Measurements from ENCODE around the gene GSTM3.
A peak's percentile ranks its signal among the peaks of the same experiment; 100 is the strongest.

Gene GSTM3

GRCh38 chr1:109740615-109741373, at the start of gene GSTM3:
TSS of gene GSTM3 (minus strand) at chr1:109741038. CDS start at chr1:109740287, 751 bp downstream.
- DNase-seq (ENCODE audit: low spot score) = no peak

DNA sequence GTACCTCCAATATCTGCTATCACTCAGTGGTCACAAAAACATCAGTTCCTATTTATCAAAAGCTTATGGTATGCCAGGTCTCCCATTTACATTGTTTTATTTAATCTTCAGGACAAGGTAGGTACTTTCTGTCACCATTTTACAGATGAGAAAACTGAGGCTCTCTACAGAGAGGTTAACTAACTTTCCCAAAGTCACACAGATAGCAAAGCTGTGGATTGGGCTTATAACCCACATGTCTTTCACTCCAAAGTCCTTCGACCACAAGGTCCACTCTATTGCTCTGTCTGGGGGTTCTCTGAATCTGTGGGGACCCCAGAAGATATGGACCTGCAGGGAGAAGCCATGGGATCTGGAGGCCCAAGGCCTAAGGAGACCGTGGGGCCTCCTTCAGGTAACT, 49.5 kb upstream of the GSTM3 start:
- no peak for DNase-seq (ENCODE audit: low spot score)

DNA sequence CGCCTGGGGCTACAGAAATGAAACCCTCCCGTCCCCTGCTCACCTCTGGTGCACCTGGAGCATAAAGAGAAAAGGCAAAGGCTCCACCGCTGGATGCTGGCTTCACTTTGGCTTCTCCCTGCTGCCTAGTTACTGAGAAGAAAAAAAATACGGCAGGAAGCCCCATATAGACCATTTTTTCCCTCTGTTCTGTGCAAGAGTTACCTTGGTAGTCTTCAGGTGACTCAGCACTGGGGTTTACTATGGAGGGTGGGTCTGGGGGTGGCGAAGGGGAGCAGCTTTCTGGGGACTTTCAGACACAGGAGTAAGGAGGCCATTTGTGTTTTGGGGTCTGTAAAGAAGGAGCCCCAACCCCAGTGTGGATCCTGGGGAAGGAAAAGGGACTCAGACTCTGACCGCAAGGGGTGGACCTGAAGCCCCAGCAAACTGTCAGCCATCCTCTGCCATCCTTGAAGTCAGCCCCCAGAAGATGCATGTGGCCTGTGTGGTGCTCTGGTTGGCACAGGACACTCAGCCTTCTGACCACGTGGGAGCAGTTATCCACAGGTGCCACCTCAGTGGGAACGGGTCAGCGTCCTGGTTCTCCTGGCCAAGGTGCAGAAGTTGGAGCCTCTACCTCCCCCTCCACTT, 48.8 kb upstream of the GSTM3 start:
- no peak for DNase-seq (ENCODE audit: low spot score)

GRCh38 chr1:109788695-109789521, 48.1 kb upstream of the GSTM3 start:
- DNase-seq (ENCODE audit: low spot score) = no peak

DNA sequence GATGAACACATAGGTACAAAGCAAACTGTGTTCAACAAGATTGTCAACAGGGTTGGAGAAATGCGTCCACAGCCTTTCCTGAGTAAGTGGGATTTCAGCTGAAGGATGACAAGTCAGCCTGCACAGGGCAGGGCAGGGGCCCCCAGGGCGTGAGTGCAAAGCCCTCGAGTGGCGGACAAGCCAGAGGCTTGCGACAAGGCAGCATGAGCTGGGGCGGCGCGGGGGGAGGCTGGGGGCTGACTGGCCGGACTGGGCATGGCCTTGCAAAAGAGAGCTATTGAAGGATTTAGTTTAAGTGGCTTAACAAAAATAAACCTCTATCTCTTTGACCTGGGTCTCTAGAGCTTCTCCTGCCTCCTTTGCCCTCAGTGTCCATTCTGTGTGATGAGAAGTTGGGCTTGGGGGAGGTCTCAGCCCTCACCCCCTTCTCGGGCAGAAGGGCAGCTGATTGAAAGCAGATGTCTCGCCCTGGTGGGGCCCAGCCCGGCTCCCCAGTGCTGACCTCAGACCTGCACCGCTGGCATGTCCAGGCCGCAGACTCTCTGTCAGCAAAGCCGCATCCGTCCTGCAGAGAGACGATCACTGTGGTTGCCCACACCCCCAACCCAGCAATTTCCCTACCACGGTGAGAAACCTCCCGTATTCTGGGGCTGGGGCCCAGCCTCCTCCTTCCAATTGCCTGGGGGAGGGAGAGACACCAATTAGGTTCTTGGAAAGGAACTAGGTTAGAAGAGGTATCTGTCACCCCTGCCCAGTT, 47.2 kb upstream of the GSTM3 start:
- DNase-seq (ENCODE audit: low spot score) = no peak

GRCh38 chr1:109787211-109787844, 46.5 kb upstream of the GSTM3 start:
- DNase-seq (ENCODE audit: low spot score) = no peak

- no peak for DNase-seq (ENCODE audit: low spot score)
Measured at GRCh38 chr1:109786531-109787021, 45.7 kb upstream of the GSTM3 start.

- no peak for DNase-seq (ENCODE audit: low spot score)
Measured at GRCh38 chr1:109786112-109786480, 45.3 kb upstream of the GSTM3 start.

DNA sequence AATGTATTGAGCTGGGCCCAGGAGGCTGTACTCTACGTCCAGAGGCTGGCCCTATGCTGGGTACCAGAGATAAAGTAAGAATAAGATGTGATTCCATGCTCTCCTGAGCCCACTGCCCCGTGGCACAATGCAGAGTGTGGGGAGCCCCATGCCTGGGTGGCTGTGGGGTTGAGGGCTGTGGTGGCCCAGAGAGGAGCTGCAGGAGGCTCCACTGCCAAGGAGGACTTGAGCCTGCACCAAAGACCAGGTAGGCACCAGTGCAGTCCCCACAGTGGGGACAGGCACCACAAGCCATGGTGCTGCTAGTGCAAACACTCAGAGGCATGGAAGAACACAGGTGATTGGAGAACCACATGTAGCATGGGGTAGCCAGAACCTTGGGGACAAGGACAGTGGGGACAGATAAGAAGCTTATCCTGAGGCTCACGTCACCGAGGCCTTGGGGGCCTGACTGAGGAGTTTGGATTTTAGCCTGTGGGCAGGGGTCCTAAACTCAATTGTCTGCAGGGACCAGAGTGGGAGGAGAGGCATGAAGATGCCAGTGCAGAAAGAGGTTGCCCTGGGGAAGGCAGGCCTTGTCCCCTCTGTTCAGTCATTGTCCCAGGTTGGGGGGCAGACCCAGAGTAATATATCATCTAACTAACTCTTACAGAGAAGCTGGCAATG, 44.7 kb upstream of the GSTM3 start:
- DNase-seq (ENCODE audit: low spot score) = no peak

DNA sequence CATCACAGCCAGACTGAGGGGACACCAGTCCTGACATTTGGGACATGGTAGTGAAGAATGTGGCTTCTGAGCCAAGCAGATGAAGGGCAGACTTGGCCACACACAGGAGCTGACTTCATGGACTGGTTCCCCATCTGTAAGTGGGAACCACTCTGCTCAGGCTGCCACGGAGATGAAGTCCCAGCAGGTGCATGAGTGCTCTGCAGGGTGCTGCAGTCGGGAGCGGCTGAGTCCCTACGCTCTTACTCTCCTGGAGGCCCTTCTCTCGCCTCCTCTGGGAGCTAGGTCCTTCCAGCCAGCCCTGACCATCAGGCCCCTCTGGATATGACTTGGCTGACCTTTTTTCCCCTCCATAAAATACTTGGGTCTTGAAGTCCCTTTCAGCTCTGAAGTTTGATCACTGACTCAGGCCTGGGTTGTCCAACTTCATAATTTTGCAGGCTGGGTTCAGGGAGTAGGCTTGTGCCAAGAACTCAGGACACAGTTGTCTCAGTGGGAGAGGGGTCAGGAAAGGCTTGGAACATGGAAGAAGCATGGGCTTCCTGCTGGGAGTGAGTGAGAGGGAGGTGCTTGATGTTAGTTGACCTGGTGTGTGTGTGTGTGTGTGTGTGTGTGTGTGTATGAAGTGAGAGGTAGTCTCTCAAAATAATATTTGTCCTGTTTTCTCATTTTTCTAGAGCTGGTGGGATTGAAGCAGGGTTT, 43.9 kb upstream of the GSTM3 start:
- no peak for DNase-seq (ENCODE audit: low spot score)

DNA sequence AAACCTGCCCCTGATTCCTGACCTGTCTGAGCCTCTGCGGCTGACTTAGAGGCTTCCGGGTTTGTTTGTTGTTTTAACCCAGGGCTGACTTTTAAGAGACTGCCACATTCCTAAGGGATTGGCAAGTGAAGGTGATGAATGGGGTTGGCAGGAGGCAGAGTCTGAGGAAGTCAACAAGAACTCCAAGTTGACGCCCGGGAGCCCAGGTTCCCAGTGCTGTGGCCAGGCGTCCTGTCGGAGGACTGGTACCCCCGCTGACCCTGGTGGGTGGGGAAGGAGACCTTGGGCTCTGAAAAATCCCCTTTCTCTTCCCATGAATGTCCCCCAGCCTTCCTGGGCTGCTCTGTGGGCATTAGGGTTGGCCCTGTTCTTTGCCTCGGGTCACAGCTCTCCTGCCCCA, 42.6 kb upstream of the GSTM3 start:
- DNase-seq (ENCODE audit: low spot score) = peak; percentile 80

GRCh38 chr1:109782927-109783326, 42.1 kb upstream of the GSTM3 start:
- DNase-seq (ENCODE audit: low spot score) = no peak

DNA sequence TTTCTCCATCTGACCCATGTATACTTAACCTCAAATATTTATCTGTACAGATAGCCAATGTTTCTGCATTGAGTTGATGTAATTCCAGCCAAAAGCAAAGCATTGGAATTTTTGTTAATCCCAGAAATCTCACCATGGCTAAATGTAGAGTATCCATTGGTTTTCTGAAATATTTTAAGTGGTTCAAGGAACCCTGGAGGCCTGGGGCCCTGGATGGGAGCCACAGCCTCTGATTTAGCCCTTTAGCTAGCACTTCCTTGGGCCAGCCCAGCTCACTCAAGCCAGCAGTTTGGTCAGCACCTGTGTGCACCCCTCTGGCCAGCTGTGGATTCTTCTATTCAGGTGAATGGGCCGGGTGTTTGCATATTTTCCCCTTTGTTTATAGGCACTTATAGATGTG, 41.7 kb upstream of the GSTM3 start:
- peak; percentile 73 for DNase-seq (ENCODE audit: low spot score)

GRCh38 chr1:109781806-109782205, 41.0 kb upstream of the GSTM3 start:
- no peak for DNase-seq (ENCODE audit: low spot score)

- no peak for DNase-seq (ENCODE audit: low spot score)
Measured at GRCh38 chr1:109780982-109781381, 40.1 kb upstream of the GSTM3 start.

GRCh38 chr1:109777980-109778625, 37.3 kb upstream of the GSTM3 start:
- no peak for DNase-seq (ENCODE audit: low spot score)

- DNase-seq (ENCODE audit: low spot score) = no peak
Measured at GRCh38 chr1:109777436-109777835, 36.6 kb upstream of the GSTM3 start.

GRCh38 chr1:109776911-109777310, 36.1 kb upstream of the GSTM3 start:
- peak; percentile 91 for DNase-seq (ENCODE audit: low spot score)

DNA sequence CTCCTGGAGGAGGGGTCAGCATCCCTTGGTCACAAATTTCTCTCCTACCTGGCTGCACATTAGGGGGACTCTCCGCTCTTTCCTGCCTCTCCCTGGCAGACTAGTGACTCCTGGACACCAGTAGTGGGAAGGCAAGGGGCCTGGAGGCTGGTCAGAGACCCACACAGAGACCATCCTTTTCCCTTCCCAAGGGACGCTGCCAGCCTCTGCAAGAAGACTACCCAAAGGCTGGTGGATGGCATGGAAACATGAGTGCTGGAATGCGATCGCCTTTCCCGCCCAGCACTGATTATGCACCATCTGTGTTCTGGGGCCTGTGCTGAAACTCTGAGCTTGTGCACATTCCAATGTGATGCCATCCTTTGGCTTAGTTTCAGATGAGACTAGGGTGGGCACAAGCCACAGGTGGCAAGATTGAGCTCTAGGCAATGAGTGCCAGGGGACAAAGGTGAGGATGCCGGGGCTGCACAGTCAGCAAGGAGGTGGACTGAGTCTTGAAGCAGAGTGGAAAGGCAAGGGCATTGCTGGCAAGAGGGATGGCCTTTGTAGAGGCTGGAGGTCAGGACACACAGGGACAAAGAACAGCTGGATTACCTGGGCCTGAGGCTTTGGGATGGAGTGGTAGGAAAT, 35.5 kb upstream of the GSTM3 start:
- DNase-seq (ENCODE audit: low spot score) = no peak
